Esophagus squamous epithelium (tissue), 5 donors: ENCODE data around the gene CCDC97. TPM values are rescaled to one million over a fixed set of nuclear protein-coding genes. Genes with fewer than 3 reads are reported as not detected.

ENCODE experiments used
- DNase-seq: peaks from one replicate; lab custom pipeline; 2025; lab: John Stamatoyannopoulos, UW
- H3K27ac ChIP-seq, 4 donors: fragments of 200-600 bp; sonication (generic); one replicate each; pipeline ENCODE4 v1.5.1; 2016 to 2019; ENCODE audit warnings: mild to moderate bottlenecking in 1 of 4
- H3K27me3 ChIP-seq, 4 donors: fragments of 200-600 bp; sonication (generic); 1 replicate in 3 of 4; 2 replicates in 1 of 4; pipeline versions ENCODE4 v1.5.1 to v1.6.0; 2017 to 2021; ENCODE audit warnings: antibody characterized with exemption in 1 of 4
- H3K36me3 ChIP-seq, 3 donors: fragments of 200-600 bp; sonication (generic); one replicate each; pipeline ENCODE4 v1.5.1; 2016 to 2019
- H3K4me1 ChIP-seq, 3 donors: fragments of 200-600 bp; sonication (generic); one replicate each; pipeline ENCODE4 v1.5.1; 2017 to 2019
- H3K4me3 ChIP-seq, 4 donors: fragments of 200-600 bp; sonication (generic); 1 replicate in 3 of 4; 2 replicates in 1 of 4; pipeline ENCODE4 v1.5.1; 2016 to 2019; ENCODE audit warnings: mild to moderate bottlenecking in 2 of 4, moderate library complexity in 1 of 4
- H3K9me3 ChIP-seq, 3 donors: fragments of 200-600 bp; sonication (generic); one replicate each; pipeline ENCODE4 v1.5.1; 2016 to 2019
- CTCF ChIP-seq, 6 experiments: fragments of 450-650 bp in 4 of 6; fragments of 200-600 bp in 2 of 6; sonication (generic) in 2 of 6; IDR thresholded peaks; one replicate each; pipeline ENCODE4 v1.5.1; 2016 to 2019; ENCODE audit warnings: antibody characterized with exemption in 6 of 6, mild to moderate bottlenecking in 4 of 6, moderate library complexity in 4 of 6
- POLR2A ChIP-seq, 4 donors: fragments of 450-650 bp; IDR thresholded peaks; one replicate each; pipeline ENCODE4 v1.6.1; 2017; ENCODE audit warnings: antibody characterized with exemption in 4 of 4, mild to moderate bottlenecking in 4 of 4, moderate library complexity in 3 of 4
- WGBS, 2 donors: methylation state at CpG; one replicate each; pipeline ENCODE4 v1.1.5; 2018; 5-methylcytosine and 5-hydroxymethylcytosine counted together
- intact Hi-C: fragments of 100-400 bp; cut with DNase I; formaldehyde crosslinking; loops from one replicate; pipeline ENCODE4 v1.15.0; 2022
- total RNA-seq, 4 donors: library from RNA; depleted of rRNA; stranded (reverse); fragments of >200 nt; gene quantifications; one replicate each; pipeline ENCODE4 v1.1.0, GENCODE V29; 2016
- donor health status: DM: yes; HTN: yes; CAD: no.

CCDC97 gene
- total RNA-seq, 4 donors from 2014 or later = 9.4 to 19.5 (median 14.7) TPM

- H3K4me3 ChIP-seq = peak overlapping the region in 3 of 4 donors; percentile 80 to 97 (median 80)
- TF ChIP-seq CTCF (IDR thresholded peaks at IDR 0.05) (peak; percentile 97 to 99 (median 98)), POLR2A (IDR thresholded peaks at IDR 0.05) (no peak)
- peaks cover 30 to 62% (median 30%) of the 10 kb centered on the region in 3 donors for H3K36me3 ChIP-seq
- peaks cover 34 to 78% (median 37%) of the 10 kb centered on the region in 3 donors for H3K4me1 ChIP-seq
- no peaks in the 10 kb centered on the region for H3K9me3 ChIP-seq
- no peaks in the 10 kb centered on the region for H3K27me3 ChIP-seq
- 16 to 20% methylated on average over 8 of the region's 8 CpGs for WGBS, 2 donors
- intact Hi-C loops = loop anchor here (5.0 kb wide), 1 partner anchor 41 kb away; no protein-coding TSS in a partner anchor
- peak overlapping the region; percentile 96 to 99 (median 96) for H3K27ac ChIP-seq
- peak; percentile 47 for DNase-seq
Observed at GRCh38 chr19:41308450-41309179, 1.4 kb upstream of the CCDC97 start.

- H3K9me3 ChIP-seq = no peaks in the 10 kb centered on the region
- peaks cover 23 to 62% (median 24%) of the 10 kb centered on the region in 3 donors for H3K36me3 ChIP-seq
- peak overlapping the region; percentile 96 to 99 (median 96) for H3K27ac ChIP-seq
- no peaks in the 10 kb centered on the region for H3K27me3 ChIP-seq
- peak overlapping the region; percentile 61 to 97 (median 80) for H3K4me3 ChIP-seq
- TF ChIP-seq POLR2A (IDR thresholded peaks at IDR 0.05) (no peak), CTCF (IDR thresholded peaks at IDR 0.05) (no peak)
- peaks cover 34 to 76% (median 37%) of the 10 kb centered on the region in 3 donors for H3K4me1 ChIP-seq
- intact Hi-C loops = loop anchor here (5.0 kb wide), 1 partner anchor 42 kb away; no protein-coding TSS in a partner anchor
- no peak for DNase-seq
- WGBS, 2 donors = 1 to 4% methylated on average over 17 to 26 of the region's 26 CpGs
Observed at GRCh38 chr19:41309180-41310032, 566 bp upstream of the CCDC97 start.

- TF ChIP-seq CTCF (IDR thresholded peaks at IDR 0.05) (no peak), POLR2A (IDR thresholded peaks at IDR 0.05) (no peak)
Observed at GRCh38 chr19:41311072-41311471, 1.1 kb downstream of the CCDC97 start.

GRCh38 chr19:41311613-41312012 is 1.6 kb downstream of the CCDC97 start:
- H3K4me3 ChIP-seq = no peak overlapping the region
- H3K4me1 ChIP-seq = peaks cover 30 to 58% (median 33%) of the 10 kb centered on the region in 3 donors
- intact Hi-C loops = no loop called here

More at GRCh38 chr19:41311072-41311471, 1.1 kb downstream of the CCDC97 start:
- no peak for DNase-seq
- peaks cover 8 to 62% (median 13%) of the 10 kb centered on the region in 3 donors for H3K36me3 ChIP-seq
- H3K27me3 ChIP-seq = no peaks in the 10 kb centered on the region
- no peaks in the 10 kb centered on the region for H3K9me3 ChIP-seq
- intact Hi-C loops = no loop called here
- peaks cover 34 to 64% (median 37%) of the 10 kb centered on the region in 3 donors for H3K4me1 ChIP-seq
- WGBS, 2 donors = 38 to 44% methylated on average over 5 of the region's 5 CpGs
- H3K27ac ChIP-seq = peak overlapping the region; percentile 96 to 99 (median 96)
- H3K4me3 ChIP-seq = peak overlapping the region; percentile 61 to 97 (median 80)

More at GRCh38 chr19:41311613-41312012, 1.6 kb downstream of the CCDC97 start:
- WGBS, 2 donors = 85% methylated on average over 8 of the region's 8 CpGs
- Histone ChIP-seq H3K27me3 (no peaks in the 10 kb centered on the region), H3K27ac (no peak overlapping the region), H3K36me3 (peaks cover 9 to 62% (median 17%) of the 10 kb centered on the region in 3 donors), H3K9me3 (no peaks in the 10 kb centered on the region)
- TF ChIP-seq CTCF (IDR thresholded peaks at IDR 0.05) = no peak
- TF ChIP-seq POLR2A (IDR thresholded peaks at IDR 0.05) = no peak
- no peak for DNase-seq
